T47D (cell line): ENCODE measurements around the gene MUC5B.
A peak's percentile ranks its signal among the peaks of the same experiment; 100 is the strongest.

Experiments
- DNase-seq, 2 experiments: peaks; one replicate each; pipeline versions ENCODE4 v3.0.0 to v3.0.0-alpha.2; 2011 to 2012; ENCODE audit warnings: low read depth in 1 of 2, low spot score in 1 of 2
- JUND ChIP-seq: IDR thresholded peaks from 2 replicates; pipeline ENCODE4 v1.6.1; 2012; ENCODE audit warnings: low read depth
- in situ Hi-C: cut with HindIII; loops from 2 replicates; pipeline ENCODE4 v1.10.0; 2016; ENCODE audit warnings: low sequenced_read_pairs, low pct_unique_long_range_greater_than_20kb

Gene MUC5B

DNA sequence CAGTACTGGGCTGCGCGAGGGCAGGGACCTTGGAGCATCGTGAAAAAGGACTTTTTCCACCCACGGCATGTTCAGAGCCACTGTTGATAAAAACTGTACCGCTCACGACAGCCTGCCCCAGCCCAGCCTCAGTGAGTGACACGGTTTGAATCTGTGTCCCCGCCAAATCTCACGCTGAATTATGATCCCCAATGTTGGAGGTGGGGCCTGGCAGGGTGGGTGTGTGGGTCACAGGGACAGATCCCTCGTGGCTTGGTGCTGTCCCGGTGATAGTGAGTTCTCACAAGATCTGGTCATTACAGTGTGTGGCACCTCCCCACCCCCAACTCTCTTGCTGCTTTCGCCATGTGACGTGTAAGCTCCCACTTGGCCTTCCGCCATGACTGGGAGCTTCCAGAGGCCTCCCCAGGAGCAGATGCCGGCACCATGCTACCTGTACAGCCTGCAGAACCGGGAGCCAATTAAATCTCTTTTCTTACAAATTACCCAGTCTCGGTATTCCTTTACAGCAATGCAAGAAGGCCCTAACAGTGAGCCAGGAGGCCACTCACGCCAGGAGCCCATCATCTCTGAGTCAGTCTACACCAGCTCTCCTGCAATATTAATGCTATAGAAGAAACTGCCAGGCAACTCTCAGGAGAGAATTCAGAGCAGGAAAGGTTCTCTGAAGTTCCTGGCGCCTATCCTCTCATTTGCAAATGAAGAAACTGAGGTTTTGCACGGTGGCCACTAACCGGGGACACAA, 85.3 kb downstream of the MUC5B start:
- no peak for TF ChIP-seq JUND
- in situ Hi-C loops: no loop called here
- DNase-seq: no peak

DNA sequence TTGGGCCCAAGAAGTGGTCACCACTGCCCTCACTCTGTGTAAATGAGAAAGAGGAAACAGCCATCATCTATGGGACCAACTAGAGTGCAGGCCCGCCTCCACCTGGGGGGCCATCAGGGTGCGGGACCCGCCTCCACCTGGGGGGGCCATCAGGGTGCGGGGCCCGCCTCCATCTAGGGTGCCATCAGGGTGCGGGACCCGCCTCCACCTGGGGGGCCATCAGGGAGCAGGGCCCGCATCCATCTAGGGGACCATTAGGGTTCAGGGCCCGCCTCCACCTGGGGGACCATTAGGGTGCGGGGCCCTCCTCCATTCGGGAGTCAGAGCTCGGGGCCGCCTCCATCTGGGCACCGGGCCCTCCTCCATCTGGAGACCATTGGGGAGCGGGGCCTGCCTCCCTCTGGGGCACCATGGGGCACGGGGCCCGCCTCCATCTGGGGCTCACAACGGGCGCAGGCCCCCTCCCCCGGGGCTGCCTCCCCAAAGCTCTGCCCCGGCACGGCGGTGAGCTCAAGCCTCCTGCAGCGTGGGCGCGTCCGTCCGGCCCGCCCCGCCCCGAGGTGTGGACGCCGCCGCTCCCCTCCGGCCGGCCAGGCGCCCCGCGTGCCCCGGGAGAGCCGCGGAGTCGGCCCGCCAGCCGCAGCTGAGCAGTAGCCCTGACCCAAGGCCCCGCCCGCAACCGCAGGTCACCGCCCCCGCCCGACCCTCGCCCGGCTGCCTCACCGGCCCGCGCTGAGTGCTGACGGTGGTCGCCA, 86.1 kb downstream of the MUC5B start:
- in situ Hi-C loops: no loop called here
- TF ChIP-seq JUND: no peak
- DNase-seq: no peak

DNA sequence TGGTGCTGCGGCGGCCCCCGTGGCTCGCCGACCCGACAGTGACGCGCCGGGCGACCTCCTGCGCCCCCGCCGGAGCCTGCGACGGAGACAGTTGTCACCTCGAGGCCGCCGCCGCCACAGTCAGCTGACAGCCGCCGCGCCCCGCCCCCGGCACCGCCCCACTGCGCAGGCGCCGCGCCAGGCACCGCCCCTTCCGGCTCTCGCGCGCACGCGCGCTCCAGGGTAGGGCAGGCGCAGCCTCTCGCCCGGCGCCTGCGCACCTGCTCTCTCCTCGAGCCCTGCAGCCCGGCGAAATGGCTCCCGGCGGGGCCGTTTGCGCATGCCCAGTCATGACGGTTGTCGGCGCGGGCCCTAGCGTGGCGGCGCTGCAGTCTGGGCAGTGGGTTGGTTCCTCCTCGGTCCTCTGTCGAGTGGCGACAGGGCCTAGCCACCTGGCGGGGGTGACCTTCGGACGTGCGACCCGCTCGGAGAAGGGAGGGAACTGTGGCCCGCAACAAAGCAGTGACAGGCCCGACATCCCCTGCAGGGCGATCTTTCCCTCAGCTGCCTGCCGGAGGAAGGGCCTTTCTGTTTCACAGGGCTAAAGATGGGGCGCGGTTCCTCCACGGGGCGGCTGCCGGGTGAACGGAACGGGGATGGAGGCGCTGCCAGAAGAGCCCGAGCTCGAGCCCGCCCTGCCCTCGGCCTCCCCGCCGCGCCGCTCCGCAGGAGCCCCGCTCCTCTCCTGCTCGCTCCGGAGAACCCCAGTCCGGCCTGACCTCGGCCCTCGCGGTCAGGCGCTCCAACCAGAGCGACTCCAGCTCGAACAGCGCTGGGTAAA, 86.8 kb downstream of the MUC5B start, which contains the start of gene TOLLIP:
TSS of gene TOLLIP (minus strand) at position 135 of the 820 bp plus-strand sequence. CDS start at position 1, 134 bp downstream.
- in situ Hi-C loops: no loop called here
- peak; percentile 91 to 97 for DNase-seq
- TF ChIP-seq JUND: no peak

DNA sequence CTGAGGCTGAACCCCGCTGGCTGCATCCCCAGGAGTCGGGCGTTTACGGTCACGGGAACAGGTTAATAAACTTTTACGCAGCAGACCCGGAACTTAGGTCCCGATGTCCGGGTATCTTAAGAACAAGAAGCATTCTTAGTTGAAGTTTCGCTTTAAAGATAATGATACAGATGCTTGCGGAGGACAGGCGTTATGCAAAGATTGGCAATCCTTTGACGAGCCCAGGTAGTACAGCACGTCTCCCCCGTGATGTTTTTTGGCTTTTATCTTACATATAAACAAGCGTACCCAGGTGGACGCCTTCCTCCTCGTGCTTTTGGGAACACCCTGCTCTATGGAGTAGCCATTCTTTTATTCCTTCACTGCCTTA, 87.4 kb downstream of the MUC5B start:
- DNase-seq: no peak
- in situ Hi-C loops: no loop called here
- no peak for TF ChIP-seq JUND

DNA sequence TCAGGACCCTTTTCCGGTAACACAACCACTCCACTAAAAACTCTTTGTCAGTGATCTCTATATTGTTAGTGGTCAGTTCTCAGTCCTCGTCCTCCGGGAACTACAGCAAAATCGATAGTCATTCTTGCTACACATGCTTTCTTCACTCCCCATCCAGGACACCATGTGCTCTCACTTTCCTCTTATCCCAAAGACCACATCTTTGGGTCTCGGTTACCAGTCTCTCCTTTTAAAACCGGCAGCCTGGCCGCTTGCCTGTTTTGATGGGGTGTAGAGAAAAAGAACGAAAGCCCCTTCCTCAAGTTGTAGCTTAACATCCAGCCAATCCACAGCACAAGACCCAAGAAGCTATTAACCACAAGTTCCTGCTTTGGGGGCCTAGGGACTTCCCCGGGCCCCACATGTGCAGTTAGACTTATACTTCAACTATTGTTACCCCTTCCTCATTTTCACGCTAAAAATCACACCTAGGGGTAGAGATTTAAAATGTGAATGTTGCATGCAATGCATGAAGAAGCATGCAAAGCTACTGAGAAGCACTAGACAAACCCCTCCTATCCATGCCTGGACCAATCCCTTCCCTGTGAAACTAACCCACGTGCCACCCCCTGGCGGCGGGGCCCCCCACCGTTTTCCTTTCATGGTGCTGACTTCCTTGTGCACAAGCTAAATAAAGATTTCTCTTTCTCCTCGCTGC, 88.1 kb downstream of the MUC5B start:
- no peak for DNase-seq
- in situ Hi-C loops: no loop called here
- no peak for TF ChIP-seq JUND
